NCI-H69 (cell line): ENCODE results near the gene BCKDK.

Experiments used
- DNase-seq: peaks from one replicate; lab custom pipeline; 2025; lab: John Stamatoyannopoulos, UW

BCKDK gene

DNA sequence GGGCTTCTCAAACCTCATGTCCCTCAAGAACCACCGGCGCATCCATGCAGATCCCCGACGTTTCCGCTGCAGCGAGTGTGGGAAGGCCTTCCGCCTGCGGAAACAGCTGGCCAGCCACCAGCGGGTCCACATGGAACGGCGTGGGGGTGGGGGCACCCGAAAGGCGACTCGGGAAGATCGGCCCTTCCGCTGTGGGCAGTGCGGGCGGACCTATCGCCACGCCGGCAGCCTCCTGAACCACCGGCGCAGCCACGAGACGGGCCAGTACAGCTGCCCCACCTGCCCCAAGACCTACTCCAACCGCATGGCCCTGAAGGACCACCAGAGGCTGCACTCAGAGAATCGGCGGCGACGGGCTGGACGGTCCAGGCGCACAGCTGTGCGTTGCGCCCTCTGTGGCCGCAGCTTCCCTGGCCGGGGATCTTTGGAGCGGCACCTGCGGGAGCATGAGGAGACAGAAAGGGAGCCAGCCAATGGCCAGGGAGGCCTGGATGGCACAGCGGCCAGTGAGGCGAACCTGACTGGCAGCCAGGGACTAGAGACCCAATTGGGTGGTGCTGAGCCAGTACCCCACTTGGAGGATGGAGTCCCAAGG, 28.1 kb upstream of the BCKDK start:
- no peak for DNase-seq

DNA sequence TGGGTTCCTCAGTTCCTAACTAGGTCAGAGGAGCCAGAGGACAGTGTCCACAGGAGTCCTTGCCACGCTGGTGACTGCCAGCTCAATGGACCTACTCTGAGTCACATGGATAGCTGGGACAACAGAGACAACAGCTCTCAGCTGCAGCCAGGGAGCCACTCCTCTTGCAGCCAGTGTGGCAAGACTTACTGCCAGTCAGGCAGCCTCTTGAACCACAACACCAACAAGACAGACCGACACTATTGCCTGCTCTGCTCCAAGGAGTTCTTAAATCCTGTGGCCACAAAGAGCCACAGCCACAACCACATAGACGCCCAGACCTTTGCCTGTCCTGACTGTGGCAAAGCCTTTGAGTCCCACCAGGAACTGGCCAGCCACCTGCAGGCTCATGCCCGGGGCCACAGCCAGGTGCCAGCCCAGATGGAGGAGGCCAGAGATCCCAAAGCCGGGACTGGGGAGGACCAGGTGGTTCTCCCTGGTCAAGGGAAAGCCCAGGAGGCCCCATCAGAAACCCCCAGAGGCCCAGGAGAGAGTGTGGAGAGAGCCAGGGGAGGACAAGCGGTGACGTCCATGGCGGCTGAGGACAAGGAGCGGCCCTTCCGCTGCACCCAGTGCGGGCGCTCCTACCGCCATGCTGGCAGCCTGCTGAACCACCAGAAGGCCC, 27.3 kb upstream of the BCKDK start:
- DNase-seq = no peak

DNA sequence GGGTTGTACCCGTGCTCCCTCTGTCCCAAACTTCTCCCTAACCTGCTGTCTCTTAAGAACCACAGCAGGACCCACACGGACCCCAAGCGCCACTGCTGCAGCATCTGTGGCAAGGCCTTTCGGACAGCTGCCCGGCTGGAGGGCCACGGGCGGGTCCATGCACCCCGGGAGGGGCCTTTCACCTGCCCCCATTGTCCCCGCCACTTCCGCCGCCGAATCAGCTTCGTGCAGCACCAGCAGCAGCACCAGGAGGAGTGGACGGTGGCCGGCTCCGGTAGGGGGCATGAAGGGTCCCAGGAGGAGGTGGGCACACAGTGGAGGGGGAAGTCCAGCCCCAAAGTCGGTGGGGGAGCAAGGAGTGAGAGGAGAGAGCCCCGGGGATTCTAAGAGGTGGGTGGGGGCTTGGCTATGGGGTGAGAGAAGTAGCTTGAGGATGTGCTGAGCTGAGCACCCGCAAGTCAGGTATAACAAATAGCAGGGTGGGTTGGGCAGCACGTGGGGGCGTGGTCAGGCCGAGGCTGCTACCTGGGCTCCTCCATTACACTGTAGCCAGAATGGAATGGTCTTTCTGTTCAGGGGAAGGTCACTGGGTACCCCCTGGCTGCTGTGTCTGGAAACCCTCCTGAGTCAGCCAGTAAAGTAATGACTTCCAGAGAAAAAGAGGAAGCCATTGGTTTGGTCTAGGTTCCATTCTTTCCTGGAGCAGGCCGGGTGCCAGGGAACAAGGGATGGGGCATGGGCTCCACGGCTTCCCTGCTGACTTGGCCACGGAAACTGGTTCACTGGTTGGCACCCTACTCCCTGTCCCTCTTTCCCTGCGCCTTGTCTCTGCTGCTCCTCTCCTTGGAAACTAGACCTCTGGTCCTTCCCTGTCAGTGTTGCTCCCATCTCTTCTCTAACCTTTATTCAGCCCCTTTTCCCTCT, 26.5 kb upstream of the BCKDK start:
- no peak for DNase-seq

DNA sequence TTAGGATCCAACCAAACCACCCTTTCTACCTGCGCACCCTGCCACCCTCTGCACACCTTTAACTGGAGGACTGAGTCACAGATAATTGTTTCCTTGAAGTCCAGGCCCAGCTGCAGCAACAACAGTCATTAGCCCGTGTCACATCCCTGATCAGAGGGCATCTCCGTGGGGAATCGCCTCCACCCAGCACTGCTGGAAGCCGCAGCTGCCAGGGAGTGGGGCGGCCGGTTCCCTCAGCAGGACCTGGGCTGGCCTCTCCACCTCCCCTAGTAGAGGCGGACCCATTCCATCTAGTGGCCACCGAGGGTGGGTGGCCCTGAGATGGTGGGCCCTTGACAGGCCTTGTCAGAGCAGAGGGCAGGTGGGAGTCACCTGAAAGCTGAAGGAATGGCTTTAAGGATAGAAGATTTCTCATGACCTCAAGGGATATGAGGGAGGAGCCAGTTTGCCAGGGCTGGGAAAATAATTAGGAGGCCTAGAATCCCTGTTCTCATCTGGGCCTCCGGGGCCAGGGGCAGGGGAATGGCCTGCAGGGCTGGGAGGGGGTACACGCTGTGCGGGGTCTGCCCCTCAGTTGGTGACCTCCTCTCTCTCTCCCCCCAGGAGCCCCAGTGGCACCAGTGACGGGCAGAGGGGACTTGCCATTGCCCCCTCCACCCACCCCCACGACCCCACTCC, 25.7 kb upstream of the BCKDK start:
- DNase-seq = peak; percentile 50

GRCh38 chr16:31083081-31083480, 25.1 kb upstream of the BCKDK start:
- no peak for DNase-seq

GRCh38 chr16:31083556-31083955, 24.6 kb upstream of the BCKDK start:
- no peak for DNase-seq

DNA sequence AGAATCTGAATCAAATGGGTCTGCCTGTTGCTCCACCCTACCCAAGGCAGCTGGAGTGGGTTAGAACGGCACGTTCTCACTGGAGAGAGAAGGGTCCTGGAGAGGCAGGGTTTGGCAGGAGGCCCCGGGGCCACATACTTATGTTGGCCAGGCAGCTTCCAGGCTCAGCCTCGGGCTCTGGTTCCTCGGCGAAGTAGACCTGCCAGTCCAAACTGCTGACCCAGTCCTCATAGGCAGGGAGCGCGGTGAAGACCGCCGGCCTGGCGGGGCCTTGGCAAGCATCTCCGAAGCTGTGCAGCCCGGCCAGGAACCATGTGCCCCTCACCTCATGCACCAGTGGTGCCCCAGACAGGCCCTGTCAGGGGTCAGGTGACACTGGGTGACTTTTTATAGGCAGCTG, 24.2 kb upstream of the BCKDK start:
- no peak for DNase-seq

GRCh38 chr16:31084584-31085302, 23.4 kb upstream of the BCKDK start:
- DNase-seq = no peak

- no peak for DNase-seq
Observed at GRCh38 chr16:31085411-31085810, 22.8 kb upstream of the BCKDK start.

- no peak for DNase-seq
Observed at GRCh38 chr16:31085873-31086628, 22.1 kb upstream of the BCKDK start.

DNA sequence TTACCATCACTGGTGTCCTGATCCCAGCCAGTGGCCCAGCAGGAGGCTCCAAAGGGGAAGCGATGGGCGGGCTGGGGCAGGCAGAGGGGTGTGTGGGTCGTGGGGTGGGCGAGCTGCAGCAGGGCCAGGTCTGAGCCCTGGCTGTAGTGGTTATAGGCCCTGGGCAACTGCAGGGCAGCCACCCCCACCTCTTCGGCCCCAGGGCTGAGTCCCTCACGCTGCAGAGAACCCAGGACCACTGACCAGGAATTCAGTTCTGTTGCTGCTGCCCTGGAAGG, 21.6 kb upstream of the BCKDK start:
- no peak for DNase-seq

DNA sequence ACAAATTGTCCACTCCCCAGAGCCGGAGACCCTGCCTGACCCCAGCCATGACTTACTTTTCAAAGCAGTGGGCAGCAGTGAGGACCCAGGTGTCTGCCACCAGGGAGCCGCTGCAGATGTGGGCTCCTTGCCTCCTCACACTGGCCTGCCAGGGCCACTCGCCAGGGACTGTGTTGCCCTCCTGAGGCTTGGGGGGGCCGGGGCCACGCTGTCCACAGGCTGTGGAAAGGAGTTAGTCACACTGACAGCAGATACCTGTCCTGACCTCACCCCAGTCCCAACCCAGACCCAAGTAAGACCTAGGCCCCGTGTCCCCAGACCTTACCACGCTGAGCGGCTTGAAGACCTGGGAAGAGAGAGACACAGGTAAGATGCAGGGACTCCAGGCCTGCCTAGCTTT, 20.7 kb upstream of the BCKDK start:
- DNase-seq = no peak

GRCh38 chr16:31087971-31088370, 20.2 kb upstream of the BCKDK start:
- no peak for DNase-seq

- DNase-seq = peak; percentile 65
Observed at GRCh38 chr16:31088459-31089183, 19.6 kb upstream of the BCKDK start, which contains the start of gene PRSS53. Gene PRSS53, minus strand, starts transcription at chr16:31088943. Its CDS starts 134 bp downstream, at chr16:31088809.

DNA sequence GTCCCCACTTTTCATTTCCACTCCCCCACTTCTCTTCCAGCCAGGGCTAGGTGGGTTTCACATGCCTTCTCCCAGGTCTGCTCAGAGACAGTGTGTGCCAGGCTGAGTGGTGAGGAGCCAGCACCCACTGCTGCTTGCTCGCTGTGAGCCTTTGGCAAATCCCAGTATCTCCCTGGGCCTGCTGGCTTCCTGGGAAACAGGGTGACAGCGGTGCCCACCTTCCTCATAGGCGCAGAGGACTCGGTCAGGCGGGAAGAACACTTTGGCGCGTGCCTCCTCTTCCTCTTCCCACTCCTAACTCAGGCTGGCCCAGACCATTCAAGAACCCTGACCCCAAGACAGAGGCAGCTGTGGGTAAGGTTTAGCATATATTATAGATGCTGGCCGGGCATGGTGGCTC, 19.0 kb upstream of the BCKDK start:
- no peak for DNase-seq

- DNase-seq = no peak
Observed at GRCh38 chr16:31090540-31090939, 17.6 kb upstream of the BCKDK start.

GRCh38 chr16:31092330-31092729, 15.9 kb upstream of the BCKDK start:
- no peak for DNase-seq

GRCh38 chr16:31093132-31093703, 15.0 kb upstream of the BCKDK start:
- DNase-seq = peak; percentile 61

GRCh38 chr16:31094088-31094423, 14.1 kb upstream of the BCKDK start:
- peak; percentile 66 for DNase-seq

DNA sequence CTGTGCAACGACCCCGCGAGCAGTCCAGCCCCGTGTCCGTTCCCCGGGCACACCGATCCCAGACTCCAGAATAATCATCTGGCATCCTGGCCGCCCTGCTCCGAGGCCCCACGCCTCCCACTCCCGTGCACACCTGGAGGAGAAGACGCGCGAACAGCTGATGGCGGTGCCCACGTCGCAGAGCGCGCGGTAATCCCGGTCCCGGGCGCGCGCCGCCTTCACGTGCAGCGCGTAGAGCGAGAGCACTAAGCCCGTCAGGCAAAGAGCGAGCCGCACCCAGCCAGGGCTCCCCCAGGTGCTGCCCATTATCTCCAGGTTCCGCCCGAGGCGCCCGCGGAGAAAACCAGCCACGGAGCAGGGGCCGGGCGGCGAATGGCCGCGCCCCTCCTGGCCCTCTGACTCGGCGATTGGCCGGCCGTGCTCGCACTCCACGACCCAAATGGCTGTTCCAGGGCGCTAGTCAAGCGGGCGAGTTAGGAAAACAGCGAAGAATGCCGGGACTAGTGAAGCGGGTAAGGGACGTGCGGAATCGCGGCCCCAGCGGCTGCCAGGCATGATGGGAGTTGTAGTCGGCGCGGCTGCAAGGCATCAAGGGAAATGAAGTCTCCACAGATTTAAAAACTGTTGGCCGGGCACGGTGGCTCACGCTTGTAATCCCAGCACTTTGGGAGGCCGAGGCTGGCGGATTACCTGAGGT, 13.6 kb upstream of the BCKDK start, which contains the start of gene VKORC1:
Gene VKORC1 (minus strand): TSS at position 374 of the 697 bp plus-strand sequence. CDS start 68 bp downstream, at position 306.
- DNase-seq = peak; percentile 99
